Right forelimb (tissue), 1 donor: ENCODE results near the gene RIBC2.
"Not testable (repeated sequence)": the region's sequence is repeated elsewhere in the genome, so short reads cannot be mapped to it uniquely, and the experiment has no call there.

Experiments
- DNase-seq: peaks from one replicate; pipeline ENCODE4 v3.0.0-alpha.2; 2018

Gene RIBC2

DNA sequence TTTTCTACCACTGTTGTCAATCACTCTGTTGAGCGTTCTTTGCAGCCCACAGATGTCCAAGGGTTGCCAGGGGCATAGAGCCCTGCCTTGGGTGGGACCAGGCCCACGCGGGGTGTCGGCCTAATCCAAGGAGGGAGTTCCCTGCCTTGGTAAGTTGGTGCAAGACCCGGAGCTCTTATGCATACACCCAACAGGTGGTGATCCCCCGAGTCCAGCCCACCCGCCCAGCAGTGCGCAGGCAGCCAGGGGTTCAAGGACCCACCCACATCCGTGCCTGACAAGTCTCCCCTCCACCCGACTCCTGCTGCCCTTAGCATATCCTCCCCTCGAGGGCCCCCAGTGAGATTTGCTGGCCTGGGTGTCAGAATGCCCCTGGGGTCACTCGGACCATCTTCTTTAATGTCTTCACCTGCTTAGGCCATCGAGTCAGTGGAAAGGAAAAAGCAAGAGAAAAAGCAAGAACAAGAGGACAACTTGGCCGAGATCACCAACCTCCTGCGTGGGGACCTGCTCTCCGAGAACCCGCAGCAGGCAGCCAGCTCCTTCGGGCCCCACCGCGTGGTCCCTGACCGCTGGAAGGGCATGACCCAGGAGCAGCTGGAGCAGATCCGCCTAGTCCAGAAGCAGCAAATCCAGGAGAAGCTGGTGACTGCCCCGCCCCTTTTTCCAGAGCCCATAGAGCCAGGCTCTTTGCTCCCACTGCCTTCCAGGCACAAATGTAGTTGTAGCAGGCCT, 12.2 kb downstream of the RIBC2 start:
- DNase-seq: no peak

DNA sequence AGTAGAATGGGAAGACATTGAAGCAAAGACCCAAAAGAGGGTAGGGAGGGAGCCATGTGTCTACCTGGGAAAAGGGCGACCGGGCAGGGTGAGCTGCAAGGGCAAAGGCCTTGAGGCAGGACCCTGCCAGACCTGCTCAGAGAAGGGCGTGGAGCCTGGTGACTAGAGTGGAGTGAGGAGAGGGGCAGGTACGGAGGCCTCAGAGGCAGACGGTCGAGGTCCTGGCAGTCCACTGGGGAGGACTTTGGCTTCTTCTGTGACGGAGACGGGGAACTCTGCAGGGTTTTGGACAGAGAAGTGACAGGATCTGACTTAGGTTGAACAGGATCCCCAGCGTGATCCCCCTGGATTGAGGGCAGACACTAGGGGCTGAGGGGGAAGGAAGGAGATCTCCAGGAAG, 12.9 kb downstream of the RIBC2 start:
- DNase-seq: no peak

DNA sequence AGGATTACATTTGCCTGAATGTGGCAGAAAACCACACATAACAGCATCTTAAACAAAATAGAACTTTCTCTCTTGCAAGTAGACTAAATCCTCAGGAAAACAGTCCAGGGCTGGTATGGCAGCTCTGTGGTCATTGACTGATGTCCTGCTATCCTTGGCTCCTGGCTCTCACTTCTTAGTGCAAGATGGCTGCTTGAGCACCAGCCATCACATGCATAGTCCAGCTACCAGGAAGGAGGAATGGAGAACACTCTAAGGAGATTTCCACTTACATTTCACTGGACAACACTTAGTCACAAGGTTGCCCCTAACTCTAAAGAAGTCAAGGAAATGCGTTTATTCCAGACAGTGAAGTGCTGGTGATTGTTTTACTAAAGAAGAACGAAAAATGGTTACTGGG, 13.6 kb downstream of the RIBC2 start:
- no peak for DNase-seq

DNA sequence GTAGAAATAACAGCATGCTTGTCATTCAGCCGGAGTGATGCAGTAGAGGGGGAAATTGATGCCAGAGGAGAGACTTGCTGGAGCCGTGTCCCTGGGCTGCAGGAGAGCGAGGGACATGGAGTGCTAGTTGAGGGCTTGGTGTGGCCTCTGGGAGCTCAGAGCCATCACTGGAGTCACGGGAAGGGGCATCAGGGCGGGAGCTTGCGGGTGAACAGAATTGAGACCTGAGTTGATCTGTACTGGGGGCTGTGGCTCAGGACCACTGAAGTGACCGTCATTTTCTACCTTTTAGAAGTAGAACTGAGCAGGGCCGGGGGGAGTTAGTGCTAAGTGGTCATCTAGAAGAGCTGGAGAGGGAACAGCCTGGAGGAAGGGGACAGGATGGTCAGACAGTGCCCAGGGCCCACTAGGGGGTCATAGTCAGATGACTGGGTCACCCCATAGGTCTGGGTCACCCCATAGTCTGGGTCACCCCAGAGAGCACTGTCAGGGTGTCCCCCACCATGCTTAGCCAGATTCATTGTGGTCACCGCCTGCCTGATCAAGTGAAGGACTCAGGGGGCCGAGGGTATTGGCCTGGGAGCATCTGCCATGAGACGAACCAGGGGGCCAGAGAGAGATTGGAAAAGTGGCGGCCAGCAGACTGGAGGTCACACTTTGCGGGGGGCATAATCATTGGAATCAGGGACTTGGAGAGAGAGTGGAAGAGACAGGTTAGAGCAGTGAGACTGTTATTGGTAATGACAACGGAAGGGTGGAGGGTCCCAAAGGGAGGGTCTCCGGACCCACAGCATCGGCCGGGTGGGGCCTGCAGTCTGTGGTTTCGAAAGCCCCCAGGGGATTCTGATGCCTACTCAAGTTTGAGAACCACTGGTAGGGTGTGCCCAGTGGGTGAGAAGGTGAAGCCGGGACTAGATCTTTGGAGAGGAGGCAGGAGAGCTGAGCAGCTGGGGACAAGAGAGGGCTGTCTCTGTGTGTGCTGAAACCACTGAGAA, 15.2 kb downstream of the RIBC2 start:
- no peak for DNase-seq

DNA sequence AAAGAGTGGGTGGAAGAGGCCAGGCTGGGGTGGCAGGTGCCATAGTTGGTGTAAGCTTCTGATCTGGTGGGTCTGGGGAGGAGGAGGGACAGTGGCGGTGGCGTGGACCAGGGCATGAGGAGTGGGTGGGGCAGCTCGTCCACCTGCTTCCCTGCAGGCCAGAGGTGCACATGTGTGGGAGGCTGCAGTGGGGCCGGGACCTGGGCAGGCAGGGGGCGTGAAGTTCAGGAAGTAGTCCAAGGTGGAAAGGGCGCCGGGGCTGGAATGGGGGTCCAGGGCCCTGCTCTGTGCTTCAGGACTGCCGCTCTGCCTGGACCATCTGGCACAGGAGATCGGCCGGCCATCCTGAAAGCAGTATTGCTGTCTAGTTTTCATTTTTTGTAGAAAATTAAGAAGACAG, 15.9 kb downstream of the RIBC2 start:
- DNase-seq: no peak

DNA sequence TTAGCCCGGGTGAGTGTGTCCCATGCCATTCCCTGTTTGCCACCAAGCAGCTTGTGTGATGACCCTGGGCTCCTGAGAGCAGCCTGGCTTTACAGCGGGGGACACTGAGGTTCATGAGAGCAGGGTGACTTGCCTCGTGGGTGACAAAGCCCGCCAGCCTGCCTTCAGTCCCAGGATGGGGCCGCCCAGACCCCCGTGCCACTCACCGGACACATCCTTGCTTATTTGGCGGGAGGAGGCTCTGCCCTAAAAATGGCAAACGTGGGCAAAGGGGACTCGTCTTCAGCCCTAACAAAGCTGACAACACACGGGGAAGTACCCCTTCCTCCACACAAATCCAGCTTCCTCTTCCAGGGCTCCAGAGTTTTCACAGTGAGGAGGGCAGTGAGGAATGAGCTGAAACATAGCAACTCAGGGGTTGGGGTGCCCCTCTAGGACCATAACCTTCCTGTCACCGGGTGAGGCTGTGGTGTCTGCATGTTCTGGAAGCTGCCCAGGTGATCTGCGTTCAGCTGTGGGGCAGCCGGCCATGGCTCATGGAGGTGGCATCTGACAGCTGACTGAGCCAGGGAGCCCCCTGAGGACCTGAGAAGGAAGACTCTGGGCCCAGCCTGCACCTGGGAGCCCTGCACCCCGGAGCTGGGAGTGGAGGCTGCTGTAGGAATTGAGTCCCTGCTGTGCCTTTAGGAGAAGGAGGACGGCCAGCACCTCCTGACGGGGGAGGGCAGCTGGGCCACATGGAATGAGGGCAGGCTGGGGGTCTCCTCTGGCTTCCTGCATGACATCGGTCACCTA, 16.7 kb downstream of the RIBC2 start:
- no peak for DNase-seq

DNA sequence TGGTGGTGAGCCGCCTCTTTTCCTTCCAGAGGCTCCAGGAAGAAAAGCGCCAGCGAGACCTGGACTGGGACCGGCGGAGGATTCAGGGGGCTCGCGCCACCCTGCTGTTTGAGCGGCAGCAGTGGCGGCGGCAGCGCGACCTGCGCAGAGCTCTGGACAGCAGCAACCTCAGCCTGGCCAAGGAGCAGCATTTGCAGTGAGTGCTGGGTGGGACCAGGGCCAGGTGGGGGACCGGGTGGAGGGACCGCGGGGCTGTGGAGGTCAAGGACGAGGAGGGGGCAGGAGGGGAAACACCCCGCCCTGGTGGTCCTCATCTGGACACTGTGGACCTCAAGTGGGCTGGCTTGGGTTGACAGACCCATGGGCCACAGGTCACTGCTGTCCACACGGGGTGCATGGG, 17.4 kb downstream of the RIBC2 start:
- DNase-seq: no peak

DNA sequence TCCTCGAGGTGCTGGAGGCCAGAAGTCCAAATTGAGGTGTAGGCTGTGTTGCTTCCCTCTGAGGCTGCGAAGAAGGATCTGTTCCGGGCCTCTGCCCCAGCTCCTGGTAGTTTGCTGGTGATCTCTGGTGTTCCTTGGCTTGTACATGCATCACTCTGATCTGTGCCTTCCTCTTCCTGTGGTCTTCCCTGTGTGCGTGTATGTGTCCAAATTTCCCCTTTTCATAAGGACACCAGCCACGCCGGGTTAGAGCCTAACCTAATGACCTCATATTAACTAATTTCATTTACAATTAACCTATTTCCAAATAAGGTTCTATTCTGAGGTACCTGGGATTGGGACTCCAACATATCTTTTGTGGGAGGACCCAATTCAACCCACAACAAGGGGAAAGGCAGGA, 21.5 kb downstream of the RIBC2 start:
- no peak for DNase-seq

DNA sequence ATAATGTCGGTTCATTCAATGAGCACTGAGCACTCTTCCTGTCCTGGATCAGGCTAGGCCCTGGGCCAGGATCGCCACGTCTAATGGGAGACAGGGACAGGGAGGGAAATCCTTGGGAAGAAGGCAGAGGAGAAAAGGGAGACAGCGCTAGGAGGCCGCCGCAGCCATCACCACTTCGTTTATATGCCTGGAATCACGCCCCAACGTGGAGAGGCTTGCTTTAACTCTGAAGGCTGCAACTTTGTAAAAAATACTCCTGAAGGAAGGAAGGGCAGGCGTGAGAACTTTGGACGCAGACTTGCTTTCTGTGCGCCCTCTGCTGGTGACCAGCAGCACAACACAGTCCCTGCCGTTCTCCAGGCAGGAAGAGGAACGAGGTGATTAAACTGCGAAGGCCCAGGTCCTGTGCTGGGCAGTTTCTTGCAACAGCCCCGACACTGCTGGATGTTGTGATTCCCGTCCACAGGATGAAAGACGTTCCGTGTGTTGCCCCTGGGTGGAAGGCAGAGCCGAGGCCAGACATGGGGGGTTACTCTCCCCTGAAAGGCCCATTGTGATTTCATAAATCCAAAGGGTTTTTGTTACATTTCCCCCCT, 22.1 kb downstream of the RIBC2 start:
- DNase-seq: peak; percentile 90

DNA sequence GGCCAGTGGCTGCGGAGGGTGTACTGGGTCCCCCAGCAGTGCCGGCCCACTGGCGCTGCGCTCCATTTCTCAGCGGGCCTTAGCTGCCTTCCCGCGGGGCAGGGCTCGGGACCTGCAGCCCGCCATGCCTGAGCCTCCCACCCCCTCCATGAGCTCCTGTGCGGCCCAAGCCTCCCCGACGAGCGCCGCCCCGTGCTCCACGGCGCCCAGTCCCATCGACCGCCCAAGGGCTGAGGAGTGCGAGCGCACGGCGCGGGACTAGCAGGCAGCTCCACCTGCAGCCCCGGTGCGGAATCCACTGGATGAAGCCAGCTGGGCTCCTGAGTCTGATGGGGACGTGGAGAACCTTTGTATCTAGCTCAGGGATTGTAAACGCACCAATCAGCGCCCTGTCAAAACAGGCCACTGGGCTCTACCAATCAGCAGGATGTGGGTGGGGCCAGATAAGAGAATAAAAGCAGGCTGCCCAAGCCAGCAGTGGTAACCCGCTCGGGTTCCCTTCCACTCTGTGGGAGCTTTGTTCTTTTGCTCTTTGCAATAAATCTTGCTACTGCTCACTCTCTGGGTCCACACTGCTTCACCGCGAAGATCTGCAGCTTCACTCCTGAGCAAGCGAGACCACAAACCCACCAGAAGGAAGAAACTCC, 23.5 kb downstream of the RIBC2 start:
- not testable (repeated sequence) for DNase-seq

DNA sequence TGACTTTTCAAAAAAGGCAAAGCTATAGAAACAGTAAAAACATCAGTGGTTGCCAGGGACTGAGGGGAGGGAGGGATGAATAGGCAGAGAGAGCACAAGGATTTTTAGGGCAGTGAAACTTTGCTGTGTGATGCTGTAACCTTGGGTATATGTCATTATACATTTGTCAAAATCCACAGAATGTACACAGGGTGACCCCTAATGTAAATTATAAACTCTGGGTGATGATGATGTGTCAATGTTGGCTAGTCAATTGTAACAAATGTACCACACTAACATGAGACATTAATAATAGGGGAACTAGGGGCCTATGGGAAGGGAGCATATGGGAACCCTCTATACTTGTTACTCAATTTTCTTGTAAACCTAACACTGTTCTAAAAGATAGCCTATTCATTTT, 24.8 kb downstream of the RIBC2 start:
- no peak for DNase-seq

DNA sequence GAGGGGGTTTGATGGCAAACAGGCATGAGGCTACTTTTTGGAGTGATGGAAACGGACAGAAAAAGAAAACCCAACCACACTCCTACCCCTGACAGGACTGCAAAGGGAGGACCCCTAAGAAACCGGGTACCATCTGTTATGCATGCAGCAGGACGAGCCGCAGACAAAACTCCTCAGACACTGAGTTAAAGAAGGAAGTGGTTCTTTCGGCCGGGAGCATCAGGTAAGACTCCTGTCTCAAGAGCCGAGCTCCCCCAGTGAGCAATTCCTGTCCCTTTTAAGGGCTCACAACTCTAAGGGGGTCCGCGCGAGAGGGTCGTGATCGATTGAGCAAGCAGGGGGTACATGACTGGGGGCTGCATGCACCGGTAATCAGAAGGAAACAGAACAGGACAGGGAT, 27.2 kb downstream of the RIBC2 start:
- not testable (repeated sequence) for DNase-seq

DNA sequence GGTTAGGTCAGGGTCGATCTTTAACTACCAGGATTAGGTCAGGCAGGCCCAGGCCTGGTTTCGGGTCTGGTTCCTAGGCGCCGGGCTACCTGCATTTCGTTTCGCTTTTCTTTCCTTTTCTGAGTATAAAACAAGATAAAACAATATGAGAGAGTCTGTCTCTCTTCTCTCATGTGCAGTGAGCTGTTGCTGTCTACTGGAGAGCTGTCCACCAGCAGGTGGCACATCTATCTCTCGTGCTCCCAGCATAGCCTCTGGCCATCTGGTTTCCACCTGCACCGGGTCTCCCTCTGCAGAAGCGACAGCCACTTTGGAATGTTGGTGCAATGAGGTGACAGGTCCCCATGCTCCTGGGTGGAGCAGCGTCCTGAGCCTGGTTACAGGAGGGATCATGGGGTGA, 27.6 kb downstream of the RIBC2 start:
- peak; percentile 79 for DNase-seq

DNA sequence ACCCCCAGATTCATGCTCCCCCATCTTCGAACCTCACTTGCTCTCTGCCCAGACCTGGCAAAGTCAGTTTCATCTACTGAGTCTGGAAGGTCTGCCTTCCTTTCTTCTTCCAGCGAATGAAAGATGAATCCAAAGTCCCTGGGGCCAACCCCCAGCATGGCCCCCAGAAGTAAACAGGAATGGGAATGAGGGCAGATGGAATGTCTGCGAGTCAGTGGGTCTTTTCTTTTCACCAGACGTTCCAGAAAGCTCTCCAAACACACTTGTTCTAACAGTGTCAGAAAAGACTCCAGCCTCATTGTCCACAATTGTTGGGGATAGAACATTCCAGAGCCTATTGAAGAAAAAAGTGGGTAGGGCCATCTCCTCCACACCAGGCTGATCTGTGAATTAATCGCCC, 28.6 kb downstream of the RIBC2 start:
- no peak for DNase-seq

DNA sequence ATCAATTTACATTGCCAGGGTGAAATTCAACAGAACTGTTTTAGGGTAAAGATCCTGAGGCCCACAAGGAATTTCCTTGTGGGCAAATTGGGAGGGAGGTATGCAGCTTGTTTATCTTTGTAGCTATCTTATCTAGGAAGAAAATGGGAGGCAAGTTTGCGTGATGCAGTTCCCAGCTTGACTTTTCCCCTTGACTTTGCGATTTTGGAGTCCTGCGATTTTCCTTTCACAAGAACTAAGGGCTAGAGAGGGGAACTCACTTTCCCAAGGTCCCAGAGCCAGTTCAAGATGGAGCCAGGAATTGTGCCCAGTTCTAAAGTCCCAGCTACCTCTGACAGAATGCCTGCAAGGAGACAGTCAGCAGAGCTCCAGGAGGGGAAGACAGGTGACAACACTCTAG, 30.7 kb downstream of the RIBC2 start:
- no peak for DNase-seq

DNA sequence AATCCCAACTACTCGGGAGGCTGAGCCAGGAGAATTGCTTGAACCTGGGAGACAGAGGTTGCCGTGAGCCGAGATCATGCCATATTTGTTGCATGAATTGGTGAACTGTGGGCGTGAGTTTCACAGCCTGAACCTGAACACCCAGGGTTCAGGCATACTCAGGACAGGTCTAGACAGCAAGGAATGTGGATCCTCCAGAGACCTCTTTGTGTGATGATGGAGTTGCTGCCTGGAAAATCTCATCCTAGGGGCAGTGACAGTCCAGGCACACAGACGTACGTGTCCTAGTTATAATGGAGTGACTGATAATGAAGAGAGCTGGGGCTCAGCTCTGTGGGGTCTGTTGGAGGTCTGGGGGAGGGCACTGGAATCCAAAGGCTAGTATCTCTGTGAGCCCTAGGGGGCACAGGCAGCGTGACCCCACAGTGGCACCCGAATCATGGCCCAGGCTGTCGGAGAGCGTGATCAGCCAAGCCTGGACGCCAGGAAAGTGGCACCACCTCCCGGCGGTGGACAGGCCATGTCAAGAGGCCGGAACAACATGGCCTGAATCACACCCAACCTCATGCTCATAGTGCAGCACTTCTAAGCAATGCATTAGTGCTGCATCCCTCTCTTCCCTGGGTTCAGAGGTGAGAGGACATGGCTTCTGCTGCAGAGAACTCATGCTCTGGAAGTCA, 31.7 kb downstream of the RIBC2 start:
- DNase-seq: no peak

DNA sequence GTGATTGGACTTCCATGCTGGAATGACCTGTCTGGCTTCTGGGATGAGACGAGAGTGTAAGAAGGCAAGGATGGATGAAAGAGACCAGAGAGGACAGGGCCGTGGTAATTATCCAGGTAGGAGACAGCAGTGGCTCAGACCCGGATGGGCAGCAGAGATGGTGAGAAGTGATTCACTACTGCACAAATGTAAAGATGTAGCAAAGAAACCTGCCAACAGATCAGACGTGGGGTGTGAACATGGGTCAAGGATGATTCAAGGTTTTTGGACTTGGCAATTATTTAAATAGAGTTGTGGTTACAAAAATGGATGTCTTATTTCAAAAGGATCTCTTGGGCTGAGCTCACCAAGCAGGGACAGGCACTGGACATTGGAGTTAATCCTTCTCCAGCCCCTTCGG, 32.7 kb downstream of the RIBC2 start:
- DNase-seq: no peak

DNA sequence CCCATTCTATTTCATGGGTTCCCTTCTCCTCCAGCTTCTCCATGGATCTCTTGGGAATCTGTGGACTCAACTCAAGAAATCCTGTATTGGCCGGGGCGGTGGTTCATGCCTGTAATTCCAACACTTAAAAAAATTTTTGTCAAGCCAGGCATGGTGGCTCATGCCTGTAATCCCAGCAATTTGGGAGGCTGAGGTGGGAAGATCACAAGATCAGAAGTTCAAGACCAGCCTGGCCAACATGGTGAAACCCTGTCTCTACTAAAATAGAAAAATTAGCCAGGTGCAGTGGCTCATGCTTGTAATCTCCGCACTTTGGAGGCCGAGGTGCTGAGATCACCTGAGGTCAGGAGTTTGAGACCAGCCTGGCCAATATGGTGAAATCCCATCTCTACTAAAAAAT, 34.1 kb downstream of the RIBC2 start:
- not testable (repeated sequence) for DNase-seq

DNA sequence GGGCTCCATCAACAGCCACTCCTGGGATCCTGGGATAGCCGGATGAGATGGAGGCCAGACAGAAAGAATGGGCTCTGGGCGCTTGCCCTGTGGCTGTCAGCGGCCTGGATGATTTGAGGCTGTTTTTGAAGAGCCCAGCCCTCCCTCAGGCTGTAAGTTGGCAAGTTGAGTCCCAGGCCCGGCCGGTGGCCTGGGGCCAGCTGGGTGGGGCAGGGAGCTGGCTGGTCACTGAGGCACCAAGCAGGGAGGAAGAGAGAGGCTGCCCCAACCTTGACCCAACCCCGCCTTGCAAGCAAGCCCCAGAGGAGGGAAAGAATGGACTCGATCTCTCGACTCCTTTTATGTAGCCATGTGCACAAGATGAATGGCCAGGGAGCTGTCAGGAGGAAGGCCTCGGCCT, 34.9 kb downstream of the RIBC2 start:
- peak; percentile 78 for DNase-seq

DNA sequence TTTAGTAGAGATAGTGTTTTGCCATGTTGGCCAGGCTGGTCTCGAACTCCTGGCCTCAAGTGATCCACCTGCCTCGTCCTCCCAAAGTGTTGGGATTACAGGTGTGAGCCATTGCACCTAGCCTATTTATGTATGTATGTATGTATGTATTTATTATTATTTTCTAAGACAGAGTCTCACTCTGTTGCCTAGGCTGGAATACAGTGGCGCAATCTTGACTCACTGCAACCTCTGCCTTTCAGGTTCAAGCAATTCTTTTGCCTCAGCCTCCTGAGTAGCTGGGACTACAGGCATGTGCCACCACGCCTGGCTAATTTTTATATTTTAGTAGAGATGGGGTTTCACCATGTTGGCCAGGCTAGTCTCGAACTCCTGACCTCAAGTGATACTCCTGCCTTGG, 35.9 kb downstream of the RIBC2 start:
- not testable (repeated sequence) for DNase-seq

DNA sequence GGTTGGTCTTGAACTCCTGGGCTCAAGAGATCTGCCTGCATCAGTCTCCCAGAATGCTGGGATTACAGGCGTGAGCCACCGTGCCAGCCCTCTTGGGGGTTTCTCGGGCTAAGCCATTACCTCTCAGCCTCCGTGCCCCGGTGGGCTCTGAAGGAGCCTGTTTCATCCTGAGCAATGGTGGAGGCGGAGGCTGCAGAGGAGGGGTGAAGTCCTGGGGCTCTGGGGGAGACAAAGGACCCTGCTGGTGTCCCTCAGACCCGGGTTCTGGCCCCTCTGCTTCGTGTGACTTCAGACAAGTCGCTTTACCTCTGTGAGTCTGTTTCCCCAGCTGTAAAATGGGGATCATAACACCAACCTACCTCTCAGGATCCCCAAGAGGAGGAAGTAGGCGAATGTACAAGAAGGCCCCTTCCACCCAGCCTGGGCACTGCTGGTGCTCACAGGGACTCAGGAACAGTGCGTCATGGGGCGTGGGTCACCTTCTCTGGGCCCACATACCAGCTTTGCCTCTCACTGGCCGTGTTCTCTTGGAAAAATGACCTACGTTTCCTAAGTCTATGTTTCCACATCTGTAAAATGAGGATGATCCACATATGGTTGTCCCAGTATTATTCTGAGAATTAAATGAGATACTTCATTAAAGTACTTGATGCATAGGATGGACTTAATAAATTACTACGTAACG, 36.8 kb downstream of the RIBC2 start:
- no peak for DNase-seq
